Transverse colon (tissue), 4 donors: ENCODE measurements around the gene CEACAM21.

Experiments used
- CTCF ChIP-seq, 5 experiments: fragments of 200-600 bp in 3 of 5; fragments of 450-650 bp in 2 of 5; sonication (generic) in 3 of 5; IDR thresholded peaks; 1 replicate in 2 of 5; 2 replicates in 3 of 5; pipeline ENCODE4 v1.5.1; 2016 to 2017; ENCODE audit warnings: antibody characterized with exemption in 5 of 5, inconsistent platforms in 3 of 5, mild to moderate bottlenecking in 2 of 5, moderate library complexity in 1 of 5
- EP300 ChIP-seq: sonication (generic); formaldehyde crosslinking; IDR thresholded peaks from one replicate; pipeline ENCODE4 v1.6.1; 2017; ENCODE audit warnings: antibody characterized with exemption, low read depth
- POLR2A ChIP-seq: fragments of 450-650 bp; IDR thresholded peaks from one replicate; pipeline ENCODE4 v1.6.1; 2016; ENCODE audit warnings: antibody characterized with exemption, mild to moderate bottlenecking, moderate library complexity
- POLR2AphosphoS5 ChIP-seq, 3 donors: sonication (generic); formaldehyde crosslinking; IDR thresholded peaks; one replicate each; pipeline ENCODE4 v1.6.1; 2016; ENCODE audit warnings: antibody characterized with exemption in 3 of 3

GRCh38 chr19:41542622-41543021 is 33.3 kb upstream of the CEACAM21 start:
- TF ChIP-seq POLR2A (no peak), CTCF (IDR thresholded peaks at IDR 0.05) (no peak), POLR2AphosphoS5 (IDR thresholded peaks at IDR 0.05) (no peak), EP300 (no peak)
